Activated T-cell treated with anti-CD3 and anti-CD28 coated beads, Interleukin-2, amount 50 U/mL, for 72 hours (primary cell): ENCODE results near the gene SEC22A. TPM values are rescaled to one million over a fixed set of nuclear protein-coding genes. Genes with fewer than 3 reads are reported as not detected.
A peak's percentile ranks its signal among the peaks of the same experiment; 100 is the strongest.

ENCODE experiments used
- ATAC-seq, 2 donors: fragments of 150-1000 bp; cut with Tn5 transposase; replicated peaks in 1 of 2; 2 replicates each; pipeline ENCODE4 v1.10.0; 2021; ENCODE audit warnings: moderate library complexity in 2 of 2, mild to moderate bottlenecking in 1 of 2
- DNase-seq, 2 donors: peaks; one replicate each; pipeline ENCODE4 v3.0.0; 2021 to 2022; ENCODE audit warnings: mixed read lengths in 1 of 2
- H3K27ac Mint-ChIP-seq: one replicate; pipeline ENCODE4 v1.8.0; 2022; ENCODE audit warnings: mild to moderate bottlenecking, moderate library complexity, mixed read lengths
- H3K27me3 Mint-ChIP-seq: one replicate; pipeline ENCODE4 v1.8.0; 2022; ENCODE audit warnings: low read depth, mixed read lengths
- H3K36me3 Mint-ChIP-seq, 2 donors: one replicate each; pipeline ENCODE4 v1.8.0; 2022; ENCODE audit warnings: mixed read lengths in 2 of 2, mild to moderate bottlenecking in 1 of 2; ENCODE audit not compliant: insufficient read depth in 2 of 2
- H3K4me1 Mint-ChIP-seq: one replicate; pipeline ENCODE4 v1.8.0; 2022; ENCODE audit warnings: low read depth, mixed read lengths
- H3K4me3 Mint-ChIP-seq, 2 donors: one replicate each; pipeline ENCODE4 v1.8.0; 2022; ENCODE audit warnings: mild to moderate bottlenecking in 2 of 2, mixed read lengths in 2 of 2, moderate library complexity in 2 of 2
- H3K9me3 Mint-ChIP-seq, 2 donors: one replicate each; pipeline ENCODE4 v1.8.0; 2022; ENCODE audit warnings: mixed read lengths in 2 of 2
- total RNA-seq, 2 donors: library from RNA; stranded (reverse); gene quantifications; one replicate each; pipeline ENCODE4 v1.2.3, GENCODE V29; 2022

The SEC22A gene
- total RNA-seq, 2 donors from 2014 or later, result 17.4 to 22.9 TPM

- Mint-ChIP-seq H3K9me3 (no peaks in the 10 kb centered on the region), H3K36me3 (no peaks in the 10 kb centered on the region), H3K27ac (no peak overlapping the region), H3K4me1 (peaks cover 10% of the 10 kb centered on the region), H3K27me3 (no peaks in the 10 kb centered on the region), H3K4me3 (no peak overlapping the region)
- no peak for ATAC-seq
- no peak for DNase-seq
Observed at GRCh38 chr3:123277106-123277505, 75.4 kb downstream of the SEC22A start.

- no peaks in the 10 kb centered on the region for H3K27me3 Mint-ChIP-seq
- no peak overlapping the region for H3K4me3 Mint-ChIP-seq
- peaks cover 10% of the 10 kb centered on the region for H3K4me1 Mint-ChIP-seq
- no peak for ATAC-seq
- no peaks in the 10 kb centered on the region for H3K9me3 Mint-ChIP-seq
- no peak for DNase-seq
- H3K36me3 Mint-ChIP-seq, result no peaks in the 10 kb centered on the region
- H3K27ac Mint-ChIP-seq, result no peak overlapping the region
Observed at GRCh38 chr3:123278446-123278845, 76.7 kb downstream of the SEC22A start.

- peaks cover 10% of the 10 kb centered on the region for H3K4me1 Mint-ChIP-seq
- H3K27ac Mint-ChIP-seq, result no peak overlapping the region
- no peak for DNase-seq
- H3K27me3 Mint-ChIP-seq, result no peaks in the 10 kb centered on the region
- H3K4me3 Mint-ChIP-seq, result no peak overlapping the region
- no peaks in the 10 kb centered on the region for H3K9me3 Mint-ChIP-seq
- no peaks in the 10 kb centered on the region for H3K36me3 Mint-ChIP-seq
- no peak for ATAC-seq
Observed at GRCh38 chr3:123279121-123279520, 77.4 kb downstream of the SEC22A start.

- H3K4me3 Mint-ChIP-seq, result no peak overlapping the region
- peaks cover 10% of the 10 kb centered on the region for H3K4me1 Mint-ChIP-seq
- H3K36me3 Mint-ChIP-seq, result no peaks in the 10 kb centered on the region
- ATAC-seq (no peak), DNase-seq (no peak)
- H3K27ac Mint-ChIP-seq, result no peak overlapping the region
- no peaks in the 10 kb centered on the region for H3K9me3 Mint-ChIP-seq
- H3K27me3 Mint-ChIP-seq, result no peaks in the 10 kb centered on the region
Observed at GRCh38 chr3:123281406-123281805, 79.7 kb downstream of the SEC22A start.

GRCh38 chr3:123281929-123282328 is 80.2 kb downstream of the SEC22A start:
- H3K4me3 Mint-ChIP-seq, result no peak overlapping the region
- no peak for DNase-seq
- H3K9me3 Mint-ChIP-seq, result no peaks in the 10 kb centered on the region
- H3K4me1 Mint-ChIP-seq, result peaks cover 8% of the 10 kb centered on the region
- no peak for ATAC-seq
- H3K27ac Mint-ChIP-seq, result no peak overlapping the region
- no peaks in the 10 kb centered on the region for H3K36me3 Mint-ChIP-seq
- H3K27me3 Mint-ChIP-seq, result no peaks in the 10 kb centered on the region

GRCh38 chr3:123282461-123282860 is 80.7 kb downstream of the SEC22A start:
- no peak overlapping the region for H3K4me3 Mint-ChIP-seq
- ATAC-seq (no peak), DNase-seq (no peak)
- no peaks in the 10 kb centered on the region for H3K9me3 Mint-ChIP-seq
- no peaks in the 10 kb centered on the region for H3K27me3 Mint-ChIP-seq
- no peak overlapping the region for H3K27ac Mint-ChIP-seq
- peaks cover 5% of the 10 kb centered on the region for H3K4me1 Mint-ChIP-seq
- no peaks in the 10 kb centered on the region for H3K36me3 Mint-ChIP-seq

- H3K4me3 Mint-ChIP-seq, result no peak overlapping the region
- H3K27me3 Mint-ChIP-seq, result no peaks in the 10 kb centered on the region
- no peaks in the 10 kb centered on the region for H3K9me3 Mint-ChIP-seq
- H3K27ac Mint-ChIP-seq, result no peak overlapping the region
- H3K36me3 Mint-ChIP-seq, result no peaks in the 10 kb centered on the region
- H3K4me1 Mint-ChIP-seq, result peaks cover 5% of the 10 kb centered on the region
- ATAC-seq, result no peak
- no peak for DNase-seq
Observed at GRCh38 chr3:123283074-123283473, 81.3 kb downstream of the SEC22A start.

- Mint-ChIP-seq H3K36me3 (no peaks in the 10 kb centered on the region), H3K4me1 (peaks cover 5% of the 10 kb centered on the region), H3K9me3 (no peaks in the 10 kb centered on the region), H3K27ac (no peak overlapping the region), H3K4me3 (no peak overlapping the region), H3K27me3 (no peaks in the 10 kb centered on the region)
- ATAC-seq (no peak), DNase-seq (no peak)
Observed at GRCh38 chr3:123283657-123284398, 82.1 kb downstream of the SEC22A start.

GRCh38 chr3:123284399-123285010 is 82.8 kb downstream of the SEC22A start:
- Mint-ChIP-seq H3K27ac (no peak overlapping the region), H3K9me3 (no peaks in the 10 kb centered on the region), H3K4me3 (no peak overlapping the region), H3K4me1 (peaks cover 5% of the 10 kb centered on the region), H3K36me3 (no peaks in the 10 kb centered on the region), H3K27me3 (no peaks in the 10 kb centered on the region)
- ATAC-seq (no peak), DNase-seq (no peak)

- no peak for ATAC-seq
- Mint-ChIP-seq H3K4me3 (no peak overlapping the region), H3K36me3 (no peaks in the 10 kb centered on the region), H3K9me3 (no peaks in the 10 kb centered on the region), H3K4me1 (peaks cover 5% of the 10 kb centered on the region), H3K27ac (no peak overlapping the region), H3K27me3 (no peaks in the 10 kb centered on the region)
- DNase-seq, result no peak
Observed at GRCh38 chr3:123285066-123285465, 83.3 kb downstream of the SEC22A start.

GRCh38 chr3:123285479-123285878 is 83.7 kb downstream of the SEC22A start:
- H3K4me3 Mint-ChIP-seq, result no peak overlapping the region
- H3K4me1 Mint-ChIP-seq, result peaks cover under 1% of the 10 kb centered on the region
- no peaks in the 10 kb centered on the region for H3K36me3 Mint-ChIP-seq
- no peaks in the 10 kb centered on the region for H3K27me3 Mint-ChIP-seq
- no peaks in the 10 kb centered on the region for H3K9me3 Mint-ChIP-seq
- H3K27ac Mint-ChIP-seq, result no peak overlapping the region
- ATAC-seq, result no peak
- DNase-seq, result no peak

GRCh38 chr3:123285931-123286307 is 84.2 kb downstream of the SEC22A start:
- H3K9me3 Mint-ChIP-seq, result no peaks in the 10 kb centered on the region
- ATAC-seq (no peak), DNase-seq (no peak)
- no peaks in the 10 kb centered on the region for H3K4me1 Mint-ChIP-seq
- H3K27me3 Mint-ChIP-seq, result no peaks in the 10 kb centered on the region
- H3K27ac Mint-ChIP-seq, result no peak overlapping the region
- no peaks in the 10 kb centered on the region for H3K36me3 Mint-ChIP-seq
- H3K4me3 Mint-ChIP-seq, result no peak overlapping the region

- Mint-ChIP-seq H3K4me3 (no peak overlapping the region), H3K9me3 (no peaks in the 10 kb centered on the region), H3K27ac (no peak overlapping the region), H3K36me3 (no peaks in the 10 kb centered on the region), H3K27me3 (no peaks in the 10 kb centered on the region), H3K4me1 (no peaks in the 10 kb centered on the region)
- ATAC-seq (peak; percentile 66 to 69), DNase-seq (peak; percentile 41 to 43)
Observed at GRCh38 chr3:123286308-123287023, 84.7 kb downstream of the SEC22A start.
